ENCODE results near the gene FGF14.

The FGF14 gene

GRCh38 chr13:101939370-101939769, 462.5 kb downstream of the FGF14 start:
- TF ChIP-seq CTCF (IDR thresholded peaks at IDR 0.05; ENCODE audit: insufficient read depth, low read length, poor library complexity, severe bottlenecking) (no peak), EZH2phosphoT487 (conservative IDR thresholded peaks at IDR 0.05; ENCODE audit: low read length) (no peak)

DNA sequence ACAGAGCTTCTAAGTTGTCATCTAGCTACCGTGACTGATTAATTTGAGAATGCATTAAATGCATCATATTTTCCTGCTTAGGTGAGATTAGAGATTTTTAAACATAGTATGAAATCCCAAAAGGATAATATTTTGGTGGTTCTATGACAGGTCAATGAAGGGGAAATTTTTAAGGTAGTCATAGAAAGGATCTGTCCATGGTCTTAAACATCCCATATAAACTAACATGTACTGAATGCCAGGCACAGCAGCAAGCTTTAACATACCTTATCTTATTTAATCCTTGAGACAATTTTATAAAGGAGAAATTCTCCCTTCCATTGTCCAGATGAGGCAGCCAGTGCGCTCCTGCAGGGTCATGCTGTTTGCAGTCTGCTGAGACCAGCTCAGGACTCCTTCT, 466.0 kb downstream of the FGF14 start:
- H2AFZ ChIP-seq (ENCODE audit: low read depth, low read length, severe bottlenecking): no peak overlapping the region
- no peaks in the 10 kb centered on the region for H3K27me3 ChIP-seq (ENCODE audit: low read length)
- no peak overlapping the region for H3K4me3 ChIP-seq (ENCODE audit: insufficient read depth, low read length, poor library complexity, severe bottlenecking)
- H3K36me3 ChIP-seq (ENCODE audit: low read length): no peaks in the 10 kb centered on the region
- no peaks in the 10 kb centered on the region for H3K79me2 ChIP-seq (ENCODE audit: insufficient read depth, low read length)
- no peaks in the 10 kb centered on the region for H3F3A ChIP-seq (ENCODE audit: insufficient read depth)
- TF ChIP-seq EZH2phosphoT487 (conservative IDR thresholded peaks at IDR 0.05; ENCODE audit: low read length): no peak
- no peak for TF ChIP-seq CTCF (IDR thresholded peaks at IDR 0.05; ENCODE audit: insufficient read depth, low read length, poor library complexity, severe bottlenecking)
- H3K4me2 ChIP-seq (ENCODE audit: low read depth, low read length, poor library complexity, severe bottlenecking): no peak overlapping the region
- no peak overlapping the region for H3K9ac ChIP-seq (ENCODE audit: low read length)
- no peaks in the 10 kb centered on the region for H4K20me1 ChIP-seq (ENCODE audit: low read depth, low read length)
- no peaks in the 10 kb centered on the region for H3K9me3 ChIP-seq (ENCODE audit: insufficient read depth, low read length)
- no peaks in the 10 kb centered on the region for H3K9me2 ChIP-seq (replicated peaks; ENCODE audit: insufficient read depth, low read length)
- no peak overlapping the region for H3K27ac ChIP-seq (ENCODE audit: low read depth, low read length)

More at GRCh38 chr13:101939370-101939769, 462.5 kb downstream of the FGF14 start:
- no peak overlapping the region for H3K9ac ChIP-seq (ENCODE audit: low read length)
- H3K4me3 ChIP-seq (ENCODE audit: insufficient read depth, low read length, poor library complexity, severe bottlenecking): no peak overlapping the region
- no peak overlapping the region for H2AFZ ChIP-seq (ENCODE audit: low read depth, low read length, severe bottlenecking)
- no peaks in the 10 kb centered on the region for H3K27me3 ChIP-seq (ENCODE audit: low read length)
- H3K4me2 ChIP-seq (ENCODE audit: low read depth, low read length, poor library complexity, severe bottlenecking): no peak overlapping the region
- no peaks in the 10 kb centered on the region for H3F3A ChIP-seq (ENCODE audit: insufficient read depth)
- no peaks in the 10 kb centered on the region for H3K9me2 ChIP-seq (replicated peaks; ENCODE audit: insufficient read depth, low read length)
- H3K79me2 ChIP-seq (ENCODE audit: insufficient read depth, low read length): no peaks in the 10 kb centered on the region
- no peaks in the 10 kb centered on the region for H3K9me3 ChIP-seq (ENCODE audit: insufficient read depth, low read length)
- no peak overlapping the region for H3K27ac ChIP-seq (ENCODE audit: low read depth, low read length)
- no peaks in the 10 kb centered on the region for H4K20me1 ChIP-seq (ENCODE audit: low read depth, low read length)
- no peaks in the 10 kb centered on the region for H3K36me3 ChIP-seq (ENCODE audit: low read length)

- H3K9me3 ChIP-seq (ENCODE audit: insufficient read depth, low read length): no peaks in the 10 kb centered on the region
- TF ChIP-seq EZH2phosphoT487 (conservative IDR thresholded peaks at IDR 0.05; ENCODE audit: low read length): no peak
- TF ChIP-seq CTCF (IDR thresholded peaks at IDR 0.05; ENCODE audit: insufficient read depth, low read length, poor library complexity, severe bottlenecking): no peak
- no peaks in the 10 kb centered on the region for H3K27me3 ChIP-seq (ENCODE audit: low read length)
- no peaks in the 10 kb centered on the region for H3K9me2 ChIP-seq (replicated peaks; ENCODE audit: insufficient read depth, low read length)
- no peak overlapping the region for H2AFZ ChIP-seq (ENCODE audit: low read depth, low read length, severe bottlenecking)
- no peaks in the 10 kb centered on the region for H3K36me3 ChIP-seq (ENCODE audit: low read length)
- no peak overlapping the region for H3K4me3 ChIP-seq (ENCODE audit: insufficient read depth, low read length, poor library complexity, severe bottlenecking)
- H4K20me1 ChIP-seq (ENCODE audit: low read depth, low read length): no peaks in the 10 kb centered on the region
- H3K27ac ChIP-seq (ENCODE audit: low read depth, low read length): no peak overlapping the region
- H3F3A ChIP-seq (ENCODE audit: insufficient read depth): no peaks in the 10 kb centered on the region
- no peak overlapping the region for H3K9ac ChIP-seq (ENCODE audit: low read length)
- no peaks in the 10 kb centered on the region for H3K79me2 ChIP-seq (ENCODE audit: insufficient read depth, low read length)
- H3K4me2 ChIP-seq (ENCODE audit: low read depth, low read length, poor library complexity, severe bottlenecking): no peak overlapping the region
Observed at GRCh38 chr13:101931186-101931585, 470.7 kb downstream of the FGF14 start.
